GM18868 (cell line): ENCODE data around the gene BPNT1.
"Not testable (repeated sequence)": the region's sequence is repeated elsewhere in the genome, so short reads cannot be mapped to it uniquely, and the experiment has no call there.

ENCODE experiments used
- ATAC-seq: cut with Tn5 transposase; IDR thresholded peaks from one replicate; pipeline ENCODE4 v1.9.1; 2021; ENCODE audit warnings: mild to moderate bottlenecking, moderate library complexity; ENCODE audit not compliant: unreplicated experiment

BPNT1 gene

GRCh38 chr1:220084460-220084859 is 5.1 kb downstream of the BPNT1 start:
- no peak for ATAC-seq

GRCh38 chr1:220077887-220078286 is 11.7 kb downstream of the BPNT1 start:
- no peak for ATAC-seq

- ATAC-seq, result no peak
These were observed 12.5 kb downstream of the BPNT1 start for GRCh38 chr1:220076861-220077762.

GRCh38 chr1:220067269-220068204 is 22.1 kb downstream of the BPNT1 start:
- ATAC-seq, result no peak

- no peak for ATAC-seq
These were observed 27.0 kb downstream of the BPNT1 start for GRCh38 chr1:220062629-220063028.

- ATAC-seq, result no peak
These were observed 28.7 kb downstream of the BPNT1 start for GRCh38 chr1:220060876-220061275.

GRCh38 chr1:220056374-220056773 is 33.2 kb downstream of the BPNT1 start:
- no peak for ATAC-seq

GRCh38 chr1:220046052-220046930 is 43.3 kb downstream of the BPNT1 start, which contains the start of gene EPRS1:
TSS of gene EPRS1 (minus strand) at chr1:220046505. CDS start at chr1:220046388, 117 bp downstream.
- ATAC-seq, result peak; percentile 99

- ATAC-seq, result peak; percentile 18
These were observed 44.1 kb downstream of the BPNT1 start for GRCh38 chr1:220045356-220046051.

GRCh38 chr1:220044678-220045355 is 44.8 kb downstream of the BPNT1 start:
- ATAC-seq, result no peak

GRCh38 chr1:220043646-220044045 is 45.9 kb downstream of the BPNT1 start:
- no peak for ATAC-seq

GRCh38 chr1:220040028-220040596 is 49.5 kb downstream of the BPNT1 start:
- ATAC-seq, result no peak

- no peak for ATAC-seq
These were observed 50.9 kb downstream of the BPNT1 start for GRCh38 chr1:220038640-220039039.

- not testable (repeated sequence) for ATAC-seq
These were observed 51.8 kb downstream of the BPNT1 start for GRCh38 chr1:220037810-220038209.

- ATAC-seq, result no peak
These were observed 56.7 kb downstream of the BPNT1 start for GRCh38 chr1:220032911-220033310.

- ATAC-seq, result peak; percentile 67
These were observed 58.3 kb downstream of the BPNT1 start for GRCh38 chr1:220031287-220031686.

GRCh38 chr1:220028346-220028895 is 61.2 kb downstream of the BPNT1 start:
- no peak for ATAC-seq

GRCh38 chr1:220019071-220019470 is 70.5 kb downstream of the BPNT1 start:
- no peak for ATAC-seq

GRCh38 chr1:220013497-220013896 is 76.1 kb downstream of the BPNT1 start:
- no peak for ATAC-seq
